Measurements from ENCODE around the gene TCOF1.
"Not testable (repeated sequence)": the region's sequence is repeated elsewhere in the genome, so short reads cannot be mapped to it uniquely, and the experiment has no call there.

TCOF1 gene

DNA sequence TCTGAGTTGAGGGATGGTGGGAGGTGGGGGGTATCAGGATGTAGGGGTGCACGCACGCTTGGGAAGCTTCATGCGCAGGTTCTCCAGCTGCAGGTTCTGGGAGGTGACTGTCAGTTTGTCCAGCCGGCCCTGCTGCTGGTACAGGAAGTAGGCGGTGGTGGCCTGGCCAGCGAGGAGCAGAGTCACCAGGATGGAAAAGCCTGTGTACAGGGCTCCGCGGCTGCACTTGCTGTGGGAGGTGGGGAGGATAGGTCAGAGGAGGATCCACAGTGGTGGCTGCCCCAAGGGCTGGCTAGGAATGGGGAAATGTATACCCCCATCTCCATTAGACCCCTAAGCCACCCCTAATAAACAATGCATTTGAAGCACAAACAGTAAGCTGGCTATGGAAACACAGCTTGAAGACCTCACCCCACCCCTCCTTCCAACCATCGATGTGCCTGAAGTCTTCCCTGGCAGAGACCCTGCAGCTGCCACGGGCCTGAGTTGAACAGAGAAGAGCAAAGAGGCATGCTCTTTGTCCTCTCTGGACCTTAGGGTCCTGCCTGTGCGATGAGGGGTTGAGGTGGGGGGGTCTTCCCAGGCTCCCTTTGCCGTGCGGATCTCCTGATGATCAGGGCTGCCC is 49.7 kb downstream of the TCOF1 start:
- DNase-seq = no peak

DNA sequence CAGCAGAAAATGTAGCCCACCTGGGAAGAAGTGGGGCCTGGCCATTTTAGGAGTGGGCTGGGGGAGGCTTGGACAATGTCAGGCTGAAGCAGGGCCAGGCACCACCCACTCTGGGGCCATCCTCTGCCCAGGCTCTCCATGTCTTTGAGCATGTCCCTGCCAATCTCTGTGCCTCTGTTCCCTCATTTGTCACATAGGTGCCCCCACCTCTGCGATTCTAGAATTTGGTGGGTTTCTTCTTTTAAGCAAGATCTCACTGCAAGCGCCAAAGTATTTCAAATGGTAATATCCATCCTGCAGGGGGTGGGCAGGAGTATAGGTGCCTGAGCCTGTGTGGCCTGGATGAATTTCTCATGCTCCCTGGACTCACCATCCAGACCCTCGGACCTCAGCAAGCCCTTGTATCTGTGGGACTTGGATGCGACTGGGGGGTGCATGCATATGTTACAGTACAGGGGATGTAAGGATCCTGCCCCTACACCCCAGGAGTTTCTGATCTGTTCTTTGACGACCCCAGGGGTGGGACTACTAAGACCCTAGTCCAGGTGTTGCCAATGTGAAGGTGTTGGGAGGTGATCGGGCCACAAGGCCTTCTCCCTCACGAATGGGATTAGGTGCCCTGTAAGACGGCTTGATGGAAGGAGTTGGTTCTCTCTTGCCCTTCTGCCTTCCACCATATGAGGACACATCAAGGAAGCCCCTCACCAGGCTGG is 50.9 kb downstream of the TCOF1 start:
- no peak for DNase-seq

DNA sequence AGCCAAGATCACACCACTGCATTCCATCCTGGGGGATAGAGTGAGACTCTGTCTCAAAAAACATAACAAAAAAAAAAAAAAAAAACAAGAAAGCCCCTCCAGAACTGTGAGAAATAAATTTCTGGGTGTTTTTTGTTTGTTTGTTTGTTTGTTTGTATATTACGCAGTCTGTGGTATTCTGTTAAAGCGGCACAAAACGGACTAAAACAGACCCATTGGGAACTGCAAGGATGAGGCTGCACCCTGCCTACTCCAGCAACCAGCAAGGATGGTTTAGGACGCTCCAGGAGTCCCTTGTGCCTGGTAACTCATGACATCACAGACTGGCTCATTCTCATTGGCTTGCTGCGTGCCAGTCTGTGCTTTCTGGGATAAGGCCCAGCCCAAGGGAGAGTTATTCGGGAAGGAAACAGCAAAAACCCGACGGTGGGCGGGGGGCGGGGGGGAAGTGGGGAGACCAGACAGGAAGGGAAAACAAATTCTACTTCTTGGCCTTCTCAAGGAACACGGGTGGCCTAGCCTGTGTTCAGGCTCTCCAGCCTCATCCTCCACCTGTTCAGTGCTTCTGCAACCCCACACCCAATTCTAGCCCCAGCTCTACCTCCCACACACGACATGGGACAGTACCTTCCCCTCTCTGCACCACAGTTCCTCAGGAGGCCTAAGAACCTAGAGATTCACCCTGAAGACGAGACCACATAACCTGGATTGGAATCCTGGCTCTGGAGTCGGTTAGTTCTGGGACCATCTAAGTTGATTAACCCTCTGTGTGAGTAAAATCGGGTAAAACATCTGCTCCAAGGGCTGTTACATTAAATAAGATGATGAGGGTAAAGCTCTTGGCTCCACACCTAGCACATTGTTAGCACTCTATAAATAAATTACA is 52.4 kb downstream of the TCOF1 start:
- peak; percentile 82 to 91 for DNase-seq

DNA sequence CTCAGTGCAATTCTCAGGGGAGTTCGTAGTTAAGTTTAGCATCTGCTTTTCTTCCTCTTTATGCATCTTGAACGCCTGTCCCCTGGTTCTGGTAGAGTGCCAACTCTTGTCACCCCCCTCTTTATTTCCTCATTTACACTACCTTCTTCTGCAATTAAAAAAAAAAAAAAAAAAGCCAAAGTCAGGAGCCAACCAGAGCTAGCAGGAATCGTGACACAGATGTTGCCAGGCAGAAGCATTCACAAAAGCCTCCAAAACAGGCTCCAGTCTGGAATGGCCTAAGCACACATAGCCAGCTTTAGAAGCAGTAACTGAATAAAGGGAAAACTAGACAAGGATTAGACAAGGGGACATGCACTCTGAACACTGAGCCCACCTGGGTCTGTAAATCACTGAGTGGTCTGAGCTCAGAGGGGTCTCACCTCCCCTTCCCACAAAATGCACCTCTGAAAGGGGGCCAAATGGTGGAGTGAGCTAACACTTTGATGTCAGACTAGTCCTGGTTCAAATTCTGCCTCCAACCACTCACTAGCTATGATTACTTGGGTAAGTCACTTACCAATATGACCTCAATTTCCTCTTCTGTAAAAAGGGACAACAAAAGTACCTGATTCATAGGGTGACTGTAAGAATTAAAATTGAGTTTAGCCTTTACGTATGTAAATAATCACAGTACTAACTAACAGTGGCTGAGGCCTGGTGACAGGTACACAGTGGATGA is 53.2 kb downstream of the TCOF1 start:
- DNase-seq = peak; percentile 72 to 75

DNA sequence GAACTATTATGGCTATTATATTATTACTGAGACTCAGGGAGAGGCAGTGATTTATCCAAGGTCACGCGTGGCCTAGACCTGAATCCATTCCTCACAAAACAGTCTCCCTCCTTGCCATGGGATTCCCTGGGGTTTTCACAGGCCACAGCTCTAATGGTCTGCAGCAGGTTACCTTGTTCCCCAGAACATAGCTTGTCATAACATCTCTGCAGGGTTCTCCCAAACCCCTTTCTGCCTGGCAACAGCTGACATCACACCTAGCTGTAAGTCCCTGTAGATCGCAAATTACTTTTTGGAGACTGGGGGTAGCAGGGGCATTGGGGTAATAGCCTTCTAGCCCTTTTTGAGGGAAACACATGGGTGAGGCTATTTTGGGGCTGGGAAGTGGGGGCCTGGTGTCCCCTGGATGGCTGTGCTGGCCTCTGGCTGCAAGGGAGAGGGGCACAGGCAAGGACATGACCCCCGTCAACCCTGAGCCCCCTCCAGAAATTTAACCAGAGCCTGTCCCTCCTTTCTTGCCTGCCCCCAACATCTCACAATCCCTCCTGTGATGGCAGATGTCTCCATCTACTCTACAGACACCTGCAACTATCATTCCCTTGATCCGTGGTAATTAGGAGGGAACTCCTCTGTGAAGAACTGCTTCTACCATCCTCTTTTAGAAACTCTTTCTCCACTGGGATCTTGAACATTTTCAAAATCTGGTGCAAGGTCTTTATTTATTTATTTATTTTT is 53.9 kb downstream of the TCOF1 start:
- peak in 1 of 2 experiments; percentile 7 for DNase-seq

DNA sequence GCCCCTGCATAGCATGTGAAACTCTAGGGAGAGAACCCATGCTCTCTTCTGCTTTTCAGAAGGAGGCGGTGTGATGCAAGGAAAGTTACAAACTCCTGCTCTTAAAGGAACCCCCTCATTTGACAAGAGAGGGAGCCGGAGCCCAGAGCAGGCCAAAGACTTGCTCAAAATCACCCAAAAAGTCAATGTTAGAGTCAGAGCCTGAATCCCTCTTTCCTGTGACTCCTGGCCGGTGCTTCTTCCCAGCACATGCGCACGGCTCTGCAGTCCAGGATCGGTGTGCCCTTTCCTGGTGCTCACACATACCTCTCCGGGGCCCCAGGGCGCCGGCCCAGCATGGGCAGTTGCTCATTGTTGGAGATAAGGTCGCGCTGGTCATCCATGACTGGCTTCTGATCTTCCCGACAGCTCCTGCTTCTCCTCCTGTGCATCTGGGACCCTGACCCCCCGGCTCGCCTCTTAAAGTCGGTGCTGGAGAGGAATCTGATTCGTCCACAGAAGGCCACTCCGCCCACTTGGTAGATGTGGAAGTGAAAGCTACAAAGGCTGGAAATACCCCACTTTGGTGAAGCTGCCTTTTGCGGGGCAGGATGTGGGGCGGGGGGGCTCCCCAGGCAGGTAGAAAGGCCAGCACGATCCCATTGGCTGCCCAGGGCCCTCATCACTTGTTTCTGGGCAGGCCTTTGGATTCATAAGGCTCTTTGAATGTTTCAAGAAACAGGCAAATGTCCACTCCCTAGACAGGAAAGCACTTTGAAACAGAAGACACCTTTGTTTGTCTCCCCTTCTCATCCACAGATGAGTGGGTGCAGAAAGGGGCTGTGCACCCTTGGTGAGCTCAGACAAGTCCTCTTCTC is 55.0 kb downstream of the TCOF1 start, which contains the start of gene CD74:
Gene CD74 (minus strand): TSS at position 592 of the 857 bp plus-strand sequence. CDS start 161 bp downstream, at position 431.
- DNase-seq = no peak

DNA sequence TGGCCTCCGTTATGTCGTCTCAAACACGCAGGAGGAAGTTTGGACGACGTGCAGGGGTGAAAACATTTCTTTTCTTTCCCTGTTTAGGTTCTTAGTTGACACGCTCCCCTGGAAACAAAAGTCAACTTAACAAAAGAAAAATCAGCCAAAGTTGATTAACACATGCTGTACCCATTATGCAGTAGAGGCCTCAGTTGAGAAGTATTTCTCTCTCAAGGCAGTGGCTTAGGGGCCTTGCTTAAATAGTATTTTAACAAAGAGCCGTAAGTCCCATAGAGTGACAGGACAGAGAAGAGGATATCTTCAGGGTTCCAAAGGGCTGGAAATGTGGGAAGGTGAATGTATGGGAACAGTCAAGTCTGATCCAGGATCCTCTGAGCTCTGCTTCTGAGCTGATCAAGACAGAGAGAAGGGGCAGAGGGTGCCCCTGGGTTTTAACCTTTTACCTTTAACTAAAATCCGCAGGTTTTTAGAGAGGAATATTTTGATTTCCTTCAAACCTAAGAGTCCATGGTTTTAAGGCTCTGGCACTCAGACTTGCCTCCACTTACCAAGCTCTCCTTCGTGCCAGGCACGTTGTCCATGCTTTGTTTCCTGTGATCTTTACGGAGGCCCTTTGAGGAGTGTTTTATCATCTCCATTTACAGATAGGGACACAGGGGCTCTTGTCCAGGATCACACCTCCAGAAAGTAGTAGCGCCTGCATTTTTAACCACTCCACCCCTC is 55.8 kb downstream of the TCOF1 start:
- DNase-seq = no peak

DNA sequence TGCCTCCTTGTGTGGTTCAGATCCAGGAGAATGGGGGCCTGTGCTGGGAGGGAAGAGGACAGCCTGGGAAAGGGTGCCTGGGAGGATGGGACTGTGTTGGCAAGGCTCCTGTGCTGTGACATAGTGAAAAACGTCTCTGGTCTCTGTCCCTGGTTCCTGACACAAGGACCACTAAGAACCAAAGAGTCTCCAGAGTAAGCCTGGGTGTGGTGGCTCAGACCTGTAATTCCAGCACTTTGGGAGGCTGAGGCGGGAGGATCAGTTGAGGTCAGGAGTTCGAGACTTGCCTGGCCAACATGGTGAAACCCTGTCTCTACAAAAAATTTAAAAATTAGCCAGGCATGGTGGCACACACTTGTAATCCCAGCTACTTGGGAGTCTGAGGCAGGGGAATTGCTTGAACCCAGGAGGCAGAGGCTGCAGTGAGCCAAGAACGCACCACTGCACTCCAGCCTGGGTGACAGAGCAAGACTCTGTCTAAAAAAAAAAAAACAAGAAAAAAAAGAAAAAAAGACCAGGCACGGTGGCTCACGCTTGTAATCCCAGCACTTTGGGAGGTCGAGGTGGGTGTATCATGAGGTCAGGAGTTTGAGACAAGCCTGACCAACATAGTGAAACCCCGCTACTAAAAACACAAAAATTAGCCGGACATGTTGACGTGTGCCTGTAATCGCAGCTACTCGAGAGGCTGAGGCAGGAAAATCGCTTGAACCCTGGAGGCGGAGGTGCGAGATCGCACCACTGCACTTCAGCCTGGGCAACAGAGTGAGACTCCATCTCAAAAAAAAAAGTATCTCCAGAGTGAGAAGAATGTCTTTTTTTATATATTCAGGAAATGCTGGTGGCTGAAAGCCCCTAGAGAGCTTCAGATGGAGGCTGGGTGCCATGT is 56.6 kb downstream of the TCOF1 start:
- DNase-seq = not testable (repeated sequence)

DNA sequence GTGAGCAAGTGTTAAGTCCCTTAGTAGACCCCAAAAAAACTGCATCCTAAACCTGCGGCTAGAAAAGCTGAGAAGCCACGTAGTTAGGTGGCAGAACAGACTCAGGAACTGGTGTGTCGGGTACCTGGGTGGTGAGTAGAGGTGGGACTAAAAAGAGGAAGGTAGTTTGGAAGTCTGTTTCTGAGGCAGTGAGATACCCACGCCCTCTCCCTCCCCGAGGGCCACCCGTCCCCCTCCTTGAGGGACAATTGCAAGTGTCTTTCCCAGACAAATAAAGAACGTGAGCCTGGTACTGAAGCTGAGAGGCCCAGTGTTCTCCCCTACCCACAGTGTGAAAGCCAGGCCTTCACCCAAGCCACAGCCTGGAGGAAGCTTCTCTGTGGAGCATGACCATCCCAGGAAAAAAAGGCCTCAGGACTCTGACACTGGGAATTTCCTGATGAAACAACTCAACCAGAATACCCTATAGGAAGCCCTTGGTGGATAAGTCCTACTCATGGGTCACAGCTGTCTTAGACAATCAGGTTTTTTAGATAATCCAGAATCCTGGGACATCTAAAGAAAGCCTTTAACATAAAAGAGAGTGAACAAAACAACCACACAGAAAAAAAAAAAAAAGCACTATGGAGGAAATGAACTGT is 62.3 kb downstream of the TCOF1 start:
- DNase-seq = no peak

DNA sequence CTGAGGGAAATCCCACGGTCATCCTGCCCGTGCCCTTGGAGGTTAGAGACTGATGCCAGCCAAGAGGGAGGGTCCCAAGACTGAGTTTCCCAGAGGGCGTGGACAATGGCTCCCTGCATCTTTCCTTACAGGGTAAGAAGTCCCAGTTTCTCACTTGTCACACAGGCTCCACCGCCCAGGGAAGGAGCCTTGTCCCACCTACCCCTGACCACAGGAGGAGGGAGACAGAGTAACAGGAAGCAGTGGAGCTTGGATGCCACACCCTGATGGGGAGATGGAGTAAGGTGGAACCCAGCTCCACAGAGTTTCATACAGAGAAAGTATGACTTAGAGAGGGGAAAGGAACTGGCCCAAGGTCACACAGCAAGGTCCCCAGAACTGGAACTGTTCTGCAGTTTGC is 64.6 kb downstream of the TCOF1 start:
- DNase-seq = no peak

DNA sequence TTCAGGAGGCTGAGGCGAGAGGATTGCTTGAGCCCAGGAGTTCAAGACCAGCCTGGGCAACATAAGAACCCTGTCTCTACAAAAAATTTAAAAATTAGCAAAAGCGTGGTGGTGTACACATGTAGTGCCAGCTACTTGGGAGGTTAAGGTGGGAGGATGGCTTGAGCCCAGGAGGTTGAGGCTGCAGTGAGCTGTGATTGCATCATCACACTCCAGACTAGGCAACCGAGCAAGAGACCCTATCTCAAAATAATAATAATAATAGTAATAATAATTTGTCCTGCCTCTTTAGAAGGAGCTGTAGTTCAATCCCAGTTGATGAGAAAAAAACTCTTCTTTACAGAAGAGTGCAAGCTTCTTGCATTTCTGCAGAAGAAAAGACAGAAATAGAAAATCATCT is 65.3 kb downstream of the TCOF1 start:
- no peak for DNase-seq

DNA sequence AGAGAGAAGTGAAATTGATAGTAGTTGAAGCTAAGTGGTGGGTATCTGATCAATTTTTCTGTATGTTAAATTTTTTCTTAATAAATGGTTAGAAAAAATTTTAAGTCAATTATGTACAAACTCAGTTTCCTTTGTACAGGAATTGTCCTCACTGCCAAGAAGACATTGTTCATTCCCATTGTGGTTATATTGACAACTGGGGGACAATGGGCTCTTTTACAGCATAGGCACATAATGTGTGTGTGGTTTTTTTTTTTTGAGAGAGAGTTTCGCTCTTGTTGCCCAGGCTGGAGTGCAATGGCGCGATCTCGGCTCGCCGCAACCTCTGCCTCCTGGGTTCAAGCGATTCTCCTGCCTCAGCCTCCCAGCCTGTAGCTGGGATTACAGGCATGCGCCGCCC is 68.7 kb downstream of the TCOF1 start:
- not testable (repeated sequence) for DNase-seq

DNA sequence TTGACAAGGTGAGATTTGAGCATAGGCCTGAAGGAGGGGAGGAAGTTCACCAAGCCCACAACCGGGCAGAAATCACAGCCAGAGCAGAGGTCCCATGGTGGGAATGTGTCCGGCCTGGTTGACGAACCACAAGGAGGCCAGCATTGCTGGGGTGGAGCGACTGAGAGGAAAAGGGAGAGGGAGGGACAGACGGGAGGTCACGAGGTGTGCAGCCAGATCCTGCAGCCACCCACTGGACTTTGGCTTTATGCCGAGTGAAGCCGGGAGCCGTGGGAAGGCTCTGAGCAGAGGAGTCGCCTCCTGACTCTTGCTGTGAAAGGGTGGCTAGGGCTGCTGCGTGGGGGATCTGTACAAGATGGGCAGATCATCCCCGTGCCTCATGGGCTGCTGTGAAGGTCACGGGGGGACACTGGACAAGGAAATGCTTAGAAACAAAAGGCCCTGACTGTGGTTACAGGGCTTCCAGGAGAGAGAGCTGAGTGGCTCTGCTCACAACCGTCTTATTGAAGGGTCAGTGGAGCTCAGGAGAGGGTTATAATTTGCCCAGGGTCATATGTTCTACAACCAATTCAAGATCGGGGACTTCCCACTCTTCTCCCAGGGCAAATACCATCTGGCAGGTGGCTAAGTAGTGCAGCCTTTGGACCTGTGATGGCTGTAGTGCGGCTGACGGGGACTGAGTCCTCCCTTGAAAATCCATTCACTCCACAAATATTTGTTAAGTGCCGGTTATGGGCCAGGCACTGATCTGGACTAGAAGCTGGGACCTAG is 70.8 kb downstream of the TCOF1 start:
- no peak for DNase-seq

DNA sequence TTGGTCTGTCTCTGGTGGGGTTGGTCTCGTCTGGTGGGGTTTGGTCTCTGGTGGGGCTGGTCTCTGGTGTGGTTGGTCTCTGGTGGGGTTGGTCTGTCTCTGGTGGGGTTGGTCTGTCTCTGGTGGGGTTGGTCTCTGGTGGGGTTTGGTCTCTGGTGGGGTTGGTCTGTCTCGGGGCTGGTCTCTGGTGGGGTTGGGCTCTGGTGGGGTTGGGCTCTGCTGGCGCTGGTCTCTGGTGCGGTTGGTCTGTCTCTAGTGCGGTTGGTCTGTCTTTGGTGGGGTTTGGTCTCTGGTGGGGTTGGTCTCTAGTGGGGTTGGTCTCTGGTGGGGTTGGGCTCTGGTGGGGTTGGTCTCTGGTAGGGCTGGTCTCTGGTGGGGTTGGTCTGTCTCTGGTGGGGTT is 71.5 kb downstream of the TCOF1 start:
- no peak for DNase-seq

DNA sequence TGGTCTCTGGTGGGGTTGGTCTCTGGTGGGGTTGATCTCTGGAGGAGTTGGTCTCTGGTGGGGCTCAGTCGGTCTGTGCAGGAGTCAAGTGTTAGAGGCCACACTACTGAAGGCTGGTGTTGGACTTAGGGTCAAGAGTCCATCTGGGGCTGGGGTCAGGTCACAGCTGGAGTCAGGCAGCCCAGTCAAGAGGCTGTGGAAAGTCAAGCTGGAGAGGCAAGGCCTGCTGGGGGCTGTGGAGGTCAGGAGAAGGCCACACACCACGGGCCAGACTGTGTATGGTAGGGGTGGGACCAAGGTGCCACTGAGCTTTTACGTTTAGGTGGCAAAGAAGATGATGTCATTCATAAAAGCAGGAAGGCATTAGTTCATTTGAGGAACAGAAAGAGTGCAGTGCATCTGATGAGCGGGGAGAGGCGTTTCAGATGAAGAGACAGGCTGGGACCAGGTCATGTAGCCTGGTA is 71.9 kb downstream of the TCOF1 start:
- DNase-seq = no peak

DNA sequence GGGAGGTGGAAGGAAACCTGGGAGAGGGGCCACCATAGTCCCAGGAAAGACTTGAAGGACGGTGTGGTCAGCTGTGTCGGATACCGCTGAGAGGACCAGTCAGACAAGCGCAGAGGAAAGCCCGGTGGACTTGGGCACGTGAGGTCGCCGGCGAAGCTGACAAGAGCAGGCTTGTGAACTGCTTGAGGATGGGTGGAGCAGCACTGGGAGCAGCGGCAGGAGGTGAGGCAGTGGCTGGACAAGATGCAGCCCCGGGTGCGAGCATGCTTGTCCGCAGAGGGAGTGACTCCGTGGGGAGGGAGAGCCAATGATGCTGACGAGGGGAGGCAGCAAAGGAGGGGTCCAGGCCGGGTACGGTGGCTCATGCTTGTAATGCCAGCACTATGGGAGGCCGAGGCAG is 73.6 kb downstream of the TCOF1 start:
- no peak for DNase-seq

DNA sequence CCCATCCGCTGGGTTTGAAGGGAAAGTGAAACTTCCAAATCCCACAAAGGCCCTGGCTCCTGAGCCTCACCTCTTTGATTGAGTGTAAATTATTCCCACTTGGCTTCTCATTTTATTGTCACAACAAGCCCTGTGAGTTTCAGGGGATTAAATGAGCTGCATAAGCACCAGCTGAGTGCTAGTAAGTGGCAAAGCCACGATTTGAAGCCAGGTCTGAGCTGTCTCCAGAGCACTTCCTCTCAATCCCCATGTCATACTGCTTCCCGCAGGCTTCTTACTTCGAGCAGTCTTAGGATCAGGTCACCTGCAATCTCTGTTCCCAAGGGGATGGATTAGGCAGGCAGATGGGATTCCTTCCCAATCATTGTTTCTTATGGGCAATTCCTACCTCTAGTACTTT is 74.1 kb downstream of the TCOF1 start:
- DNase-seq = no peak

DNA sequence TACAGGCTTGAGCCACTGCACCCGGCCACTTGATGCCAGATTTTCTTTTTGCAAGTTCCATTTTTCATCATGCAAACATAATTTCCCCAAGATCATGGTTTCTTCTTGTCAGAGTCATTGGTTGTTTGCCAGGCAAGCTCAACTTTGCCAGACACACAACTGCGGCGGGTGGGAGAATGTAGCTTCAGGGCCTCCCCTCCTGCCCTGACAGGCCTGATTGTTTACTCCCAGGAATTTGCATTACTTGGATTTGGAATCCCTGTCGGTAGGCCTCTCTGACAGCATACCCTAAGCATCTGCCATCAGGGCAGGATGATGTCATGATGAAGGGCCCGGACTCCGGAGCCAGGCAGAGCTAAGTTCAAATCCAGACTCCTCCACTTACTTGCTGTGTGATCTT is 77.0 kb downstream of the TCOF1 start:
- peak; percentile 26 to 79 for DNase-seq

Measured in NCI-H446 (cell line).